HepG2 (cell line): ENCODE measurements around the gene CNPPD1. TPM values are rescaled to one million over a fixed set of nuclear protein-coding genes. Genes with fewer than 3 reads are reported as not detected.

Experiments
- ATAC-seq: fragments of 200-7000 bp; cut with Tn5 transposase; 3 replicates; pipeline ENCODE4 v1.9.1; 2020; ENCODE audit warnings: mild to moderate bottlenecking, moderate library complexity
- BruUV-seq: library from RNA; stranded (reverse); fragments of 400-500 nt; replicated peaks from 2 replicates; lab custom pipeline; 2021; lab: Mats Ljungman, UMichigan
- CTCF ChIA-PET: fragments of 300-600 bp; formaldehyde crosslinking; extraction: SDS; loops from one replicate; lab custom pipeline; 2021; ENCODE audit warnings: low total read pairs, inconsistent platforms, low intra/inter-chr PET ratio; lab: Yijun Ruan, JAX
- POLR2A ChIA-PET: fragments of 350-600 bp; sonication (Branson Sonifier 250); formaldehyde crosslinking; loops from one replicate; lab custom pipeline; 2020; ENCODE audit warnings: antibody characterized with exemption, inconsistent platforms; lab: Yijun Ruan, JAX
- DNase-seq: peaks from one replicate; pipeline ENCODE4 v3.0.0-alpha.2; 2015; ENCODE audit warnings: low spot score
- FAIRE-seq: peaks from 3 replicates; lab custom pipeline; 2011; peaks lifted over from hg19 to GRCh38; lab: Jason Lieb, UNC
- H2AFZ ChIP-seq: one replicate; pipeline ENCODE4 v1.6.1; 2011; ENCODE audit warnings: low read length, inconsistent platforms
- H3K27ac ChIP-seq: fragments of 300-600 bp; 3 replicates; pipeline ENCODE4 v1.8.0; 2011; ENCODE audit warnings: mixed run types, mild to moderate bottlenecking, mixed read lengths, low read length, inconsistent platforms; ENCODE audit not compliant: insufficient read depth; ENCODE audit errors: extremely low read length
- H3K27me3 ChIP-seq, 2 experiments: fragments of 200-600 bp in 1 of 2; 2 replicates in 1 of 2; 3 replicates in 1 of 2; pipeline versions ENCODE4 v1.6.0 to v1.8.0; 2011; ENCODE audit warnings: low read length in 2 of 2, mild to moderate bottlenecking in 2 of 2, moderate library complexity in 2 of 2, inconsistent platforms in 1 of 2; ENCODE audit not compliant: insufficient read depth in 2 of 2, control insufficient read depth in 1 of 2
- H3K36me3 ChIP-seq, 2 experiments: fragments of 200-600 bp in 1 of 2; replicated peaks in 1 of 2; 2 replicates in 1 of 2; 3 replicates in 1 of 2; pipeline versions ENCODE4 v1.5.1 to v1.8.0; 2011; ENCODE audit warnings: low read length in 2 of 2, inconsistent platforms in 1 of 2; ENCODE audit not compliant: insufficient read depth in 2 of 2, control insufficient read depth in 1 of 2
- H3K4me1 ChIP-seq: 2 replicates; pipeline ENCODE4 v1.5.1; 2012; ENCODE audit warnings: low read length, inconsistent platforms; ENCODE audit not compliant: insufficient read depth
- H3K4me2 ChIP-seq: 2 replicates; pipeline ENCODE4 v1.6.0; 2011; ENCODE audit warnings: low read depth, low read length, inconsistent platforms
- H3K4me3 ChIP-seq, 3 experiments: fragments of 200-600 bp in 1 of 3; sonication (generic), shearing (Covaris generic) in 1 of 3; replicated peaks in 1 of 3; 2 replicates each; pipeline ENCODE4 v1.5.1; 2011 to 2016; ENCODE audit warnings: low read length in 3 of 3, inconsistent platforms in 2 of 3, low read depth in 2 of 3, mild to moderate bottlenecking in 2 of 3, control low read depth in 1 of 3, mixed read lengths in 1 of 3; ENCODE audit not compliant: insufficient read depth in 1 of 3
- H3K79me2 ChIP-seq: one replicate; pipeline ENCODE4 v1.6.1; 2011; ENCODE audit warnings: low read length, inconsistent platforms; ENCODE audit not compliant: insufficient read depth
- H3K9ac ChIP-seq: 2 replicates; pipeline ENCODE4 v1.6.0; 2011; ENCODE audit warnings: mild to moderate bottlenecking, low read depth, low read length, inconsistent platforms; ENCODE audit not compliant: insufficient read depth
- H3K9me3 ChIP-seq: 2 replicates; pipeline ENCODE4 v1.5.1; 2012; ENCODE audit warnings: mild to moderate bottlenecking, low read length
- H4K20me1 ChIP-seq: 2 replicates; pipeline ENCODE4 v1.6.0; 2011; ENCODE audit warnings: inconsistent platforms, mild to moderate bottlenecking, low read length, moderate library complexity; ENCODE audit not compliant: insufficient read depth
- ATF2 ChIP-seq: sonication (generic); formaldehyde crosslinking; IDR thresholded peaks from 2 replicates; pipeline ENCODE4 v1.4.0; 2020; ENCODE audit warnings: missing genetic modification reagents
- FOXP4 ChIP-seq: sonication (generic); formaldehyde crosslinking; IDR thresholded peaks from 2 replicates; pipeline ENCODE4 v1.4.0; 2020; ENCODE audit warnings: missing genetic modification reagents
- HMGXB3 ChIP-seq: sonication (generic); formaldehyde crosslinking; IDR thresholded peaks from 2 replicates; pipeline ENCODE4 v1.4.0; 2020; ENCODE audit warnings: missing genetic modification reagents, borderline replicate concordance
- NFIB ChIP-seq: sonication (generic); formaldehyde crosslinking; IDR thresholded peaks from 2 replicates; pipeline ENCODE4 v1.9.0; 2021; ENCODE audit warnings: missing genetic modification reagents, mild to moderate bottlenecking, borderline replicate concordance
- RELA ChIP-seq: sonication (generic); formaldehyde crosslinking; IDR thresholded peaks from 2 replicates; pipeline ENCODE4 v1.4.0; 2020; ENCODE audit warnings: missing genetic modification reagents
- SMAD9 ChIP-seq: sonication (generic); formaldehyde crosslinking; IDR thresholded peaks from 2 replicates; pipeline ENCODE4 v1.5.1; 2020; ENCODE audit warnings: mild to moderate bottlenecking, missing genetic modification reagents
- SOX13 ChIP-seq, 3 experiments: fragments of 450-650 bp in 1 of 3; sonication (generic) in 1 of 3; formaldehyde crosslinking in 1 of 3; IDR thresholded peaks in 2 of 3; conservative IDR thresholded peaks in 1 of 3; 2 replicates each; pipeline versions ENCODE4 v1.5.0 to v1.6.1; 2016 to 2020; ENCODE audit warnings: antibody characterized with exemption in 1 of 3, mild to moderate bottlenecking in 1 of 3, missing compliant biosample characterization in 1 of 3, missing genetic modification reagents in 1 of 3, moderate library complexity in 1 of 3
- SOX6 ChIP-seq, 2 experiments: fragments of 450-650 bp in 1 of 2; sonication (generic) in 1 of 2; formaldehyde crosslinking in 1 of 2; IDR thresholded peaks; 2 replicates each; pipeline versions ENCODE4 v1.4.0 to v1.6.1; 2017 to 2020; ENCODE audit warnings: antibody characterized with exemption in 1 of 2, mild to moderate bottlenecking in 1 of 2, missing genetic modification reagents in 1 of 2
- ZNF101 ChIP-seq: sonication (generic); formaldehyde crosslinking; IDR thresholded peaks from 2 replicates; pipeline ENCODE4 v1.4.0; 2020; ENCODE audit warnings: mild to moderate bottlenecking, low read depth, missing genetic modification reagents, borderline replicate concordance
- ZNF12 ChIP-seq: sonication (generic); formaldehyde crosslinking; IDR thresholded peaks from 2 replicates; pipeline ENCODE4 v1.5.0; 2020; ENCODE audit warnings: missing genetic modification reagents
- ZNF766 ChIP-seq: sonication (generic); formaldehyde crosslinking; IDR thresholded peaks from 2 replicates; pipeline ENCODE4 v1.5.0; 2020; ENCODE audit warnings: missing genetic modification reagents, borderline replicate concordance
- WGBS: methylation state at CpG from one replicate; pipeline ENCODE4 v1.1.6; 2017; ENCODE audit warnings: low lambda C conversion rate; 5-methylcytosine and 5-hydroxymethylcytosine counted together
- in situ Hi-C: cut with HindIII; loops from 2 replicates; pipeline ENCODE4 v1.10.0; 2017; ENCODE audit warnings: low pct_unique_long_range_greater_than_20kb; ENCODE audit not compliant: extremely low pct_ligation_motif_present
- intact Hi-C: fragments of 100-400 bp; cut with micrococcal nuclease; formaldehyde crosslinking; loops from one replicate; pipeline ENCODE4 v1.10.0; 2022; ENCODE audit not compliant: unreplicated experiment
- polyA plus RNA-seq, 8 experiments: library from polyadenylated mRNA; depleted of rRNA in 3 of 8; stranded (reverse) in 7 of 8; unstranded in 1 of 8; fragments of >200 nt; fragmentation: Illumina TruSeq in 4 of 8; extraction: Trizol in 4 of 8; gene quantifications; 2 replicates each; pipeline versions ENCODE4 v1.2.1 to v1.2.3, GENCODE V29; 2011 to 2016; ENCODE audit warnings: low read depth in 4 of 8, missing spikeins in 1 of 8, mixed read lengths in 1 of 8; ENCODE audit not compliant: insufficient read depth in 1 of 8
- total RNA-seq, 5 experiments: library from RNA; depleted of rRNA; stranded (reverse); fragments of >200 nt; fragmentation: Illumina TruSeq; extraction: Trizol; gene quantifications; 2 replicates each; pipeline ENCODE4 v1.2.3, GENCODE V29; 2016; ENCODE audit warnings: low read depth in 1 of 5
- TF ChIP-seq, protein P1 (sequence below): sonication (generic); formaldehyde crosslinking; IDR thresholded peaks from 2 replicates; pipeline ENCODE4 v1.8.0; 2022; ENCODE audit warnings: mild to moderate bottlenecking, missing genetic modification reagents; ENCODE audit not compliant: insufficient replicate concordance

The CNPPD1 gene
- total and polyA plus RNA-seq, 2 of the 13 experiments (the other 11 are each of a cell fraction or from before 2014, with no cell fraction given) = 35.5 to 49.4 TPM

DNA sequence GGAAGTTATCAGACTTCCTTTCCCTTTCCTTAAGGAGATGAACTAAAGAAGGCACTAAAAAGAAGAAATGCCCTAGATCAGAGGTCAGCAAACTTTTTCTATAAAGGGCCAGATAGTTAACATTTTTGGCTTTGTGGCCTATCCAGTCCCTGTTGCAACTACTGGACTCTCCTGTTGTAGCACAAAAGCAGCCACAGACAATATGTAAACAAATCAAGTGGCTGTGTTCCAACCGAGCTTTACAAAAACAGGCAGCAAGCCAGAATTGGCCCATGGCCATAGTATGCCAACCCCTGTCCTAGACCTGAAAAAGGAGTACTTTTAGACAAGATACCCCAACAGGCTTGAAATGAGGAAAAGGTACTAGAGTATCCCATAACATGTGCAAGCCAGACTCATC, 27.1 kb downstream of the CNPPD1 start:
- ATAC-seq (peak; percentile 64), FAIRE-seq (no peak), DNase-seq (peak; percentile 62)
- in situ Hi-C loops (no loop called here), intact Hi-C loops (loop anchor here (2.0 kb wide), 1 partner anchor 23 kb away; no protein-coding TSS in a partner anchor)
- Histone ChIP-seq H3K27ac (no peak overlapping the region), H3K79me2 (no peaks in the 10 kb centered on the region), H3K27me3 (no peaks in the 10 kb centered on the region), H3K9ac (no peak overlapping the region), H3K4me3 (no peak overlapping the region), H3K9me3 (no peaks in the 10 kb centered on the region), H3K4me1 (peaks cover 10% of the 10 kb centered on the region), H4K20me1 (no peaks in the 10 kb centered on the region), H2AFZ (no peak overlapping the region), H3K36me3 (peaks cover 5 to 25% of the 10 kb centered on the region in 2 experiments), H3K4me2 (no peak overlapping the region)
- ChIA-PET POLR2A (no interaction called here), CTCF (no interaction called here)
- WGBS = 27% methylated on average over 1 of the region's 1 CpG
- BruUV-seq = no TSS peak
- TF ChIP-seq SOX6 (IDR thresholded peaks at IDR 0.05) = no peak
- TF ChIP-seq SOX6 (CRISPR knock-in tag; IDR thresholded peaks at IDR 0.05) = peak; percentile 64
- no peak for TF ChIP-seq HMGXB3 (CRISPR knock-in tag)
- TF ChIP-seq ATF2 (CRISPR knock-in tag) = no peak
- TF ChIP-seq SMAD9 (CRISPR knock-in tag) = no peak
- TF ChIP-seq ZNF766 (CRISPR knock-in tag) = no peak
- TF ChIP-seq, protein P1, sequence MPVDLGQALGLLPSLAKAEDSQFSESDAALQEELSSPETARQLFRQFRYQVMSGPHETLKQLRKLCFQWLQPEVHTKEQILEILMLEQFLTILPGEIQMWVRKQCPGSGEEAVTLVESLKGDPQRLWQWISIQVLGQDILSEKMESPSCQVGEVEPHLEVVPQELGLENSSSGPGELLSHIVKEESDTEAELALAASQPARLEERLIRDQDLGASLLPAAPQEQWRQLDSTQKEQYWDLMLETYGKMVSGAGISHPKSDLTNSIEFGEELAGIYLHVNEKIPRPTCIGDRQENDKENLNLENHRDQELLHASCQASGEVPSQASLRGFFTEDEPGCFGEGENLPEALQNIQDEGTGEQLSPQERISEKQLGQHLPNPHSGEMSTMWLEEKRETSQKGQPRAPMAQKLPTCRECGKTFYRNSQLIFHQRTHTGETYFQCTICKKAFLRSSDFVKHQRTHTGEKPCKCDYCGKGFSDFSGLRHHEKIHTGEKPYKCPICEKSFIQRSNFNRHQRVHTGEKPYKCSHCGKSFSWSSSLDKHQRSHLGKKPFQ (CRISPR knock-in tag) = no peak
- TF ChIP-seq ZNF101 = no peak
- no peak for TF ChIP-seq SOX13 (IDR thresholded peaks at IDR 0.05)
- peak in 1 of 2 experiments; percentile 60; a peak in 1 of 4 replicates for TF ChIP-seq SOX13 (CRISPR knock-in tag; conservative IDR thresholded peaks at IDR 0.05 in 1 of 2, IDR thresholded peaks at IDR 0.05 in 1 of 2)
- peak; percentile 95 for TF ChIP-seq ZNF12 (CRISPR knock-in tag)
- TF ChIP-seq NFIB (CRISPR knock-in tag) = no peak
- no peak for TF ChIP-seq RELA (CRISPR knock-in tag)
- peak; percentile 39; the same call in 1 of the 2 replicates for TF ChIP-seq FOXP4
